HEK293 (cell line): ENCODE measurements around the gene TRIM47.
"Not testable (repeated sequence)": the region's sequence is repeated elsewhere in the genome, so short reads cannot be mapped to it uniquely, and the experiment has no call there.

Source experiments
- CTCF ChIA-PET: fragments of 350-600 bp; formaldehyde crosslinking; extraction: SDS; loops from one replicate; lab custom pipeline; 2021; ENCODE audit warnings: antibody characterized with exemption; lab: Yijun Ruan, JAX
- POLR2A ChIA-PET: fragments of 300-600 bp; formaldehyde crosslinking; extraction: SDS; loops from one replicate; lab custom pipeline; 2020; ENCODE audit warnings: antibody characterized with exemption, inconsistent platforms; lab: Yijun Ruan, JAX
- H3K27ac ChIP-seq: fragments of 200-500 bp; sonication (Bioruptor generic); 2 replicates; pipeline ENCODE4 v1.5.1; 2014; ENCODE audit warnings: low read depth, low read length, control low read depth, inconsistent platforms; ENCODE audit errors: extremely low read depth
- H3K36me3 ChIP-seq, 2 experiments: fragments of 200-500 bp in 1 of 2; sonication (Bioruptor generic) in 1 of 2; 1 replicate in 1 of 2; 2 replicates in 1 of 2; pipeline ENCODE4 v1.5.1; 2014 to 2017; ENCODE audit warnings: inconsistent platforms in 2 of 2, low read length in 2 of 2; ENCODE audit not compliant: control insufficient read depth in 2 of 2, insufficient read depth in 1 of 2
- H3K4me1 ChIP-seq: fragments of 200-500 bp; sonication (Bioruptor generic); 2 replicates; pipeline ENCODE4 v1.5.1; 2014; ENCODE audit warnings: mild to moderate bottlenecking, low read length, inconsistent platforms; ENCODE audit not compliant: control insufficient read depth, insufficient read depth
- H3K4me3 ChIP-seq: 2 replicates; pipeline ENCODE4 v1.5.1; 2011; ENCODE audit warnings: low read depth, mild to moderate bottlenecking, control low read depth, low read length, moderate library complexity
- H3K9me3 ChIP-seq: fragments of 200-500 bp; sonication (Bioruptor generic); 2 replicates; pipeline ENCODE4 v1.5.1; 2014; ENCODE audit warnings: low read depth, low read length, inconsistent platforms; ENCODE audit not compliant: control insufficient read depth, insufficient read depth
- KLF1 ChIP-seq: fragments of 450-650 bp; formaldehyde crosslinking; IDR thresholded peaks from 2 replicates; pipeline ENCODE4 v1.5.1; 2016; ENCODE audit warnings: missing biosample characterization, missing genetic modification characterization
- WT1 ChIP-seq: fragments of 450-650 bp; formaldehyde crosslinking; IDR thresholded peaks from 2 replicates; pipeline ENCODE4 v1.5.1; 2016; ENCODE audit warnings: missing biosample characterization, missing genetic modification characterization
- ZBTB17 ChIP-seq: fragments of 450-650 bp; formaldehyde crosslinking; IDR thresholded peaks from 2 replicates; pipeline ENCODE4 v1.5.1; 2016; ENCODE audit warnings: missing biosample characterization, missing genetic modification characterization
- ZBTB8A ChIP-seq: fragments of 450-650 bp; formaldehyde crosslinking; IDR thresholded peaks from 2 replicates; pipeline ENCODE4 v1.5.1; 2016; ENCODE audit warnings: missing biosample characterization, missing genetic modification characterization
- ZNF121 ChIP-seq: fragments of 450-650 bp; formaldehyde crosslinking; IDR thresholded peaks from 2 replicates; pipeline ENCODE4 v1.5.1; 2016; ENCODE audit warnings: missing biosample characterization, missing genetic modification characterization
- ZNF335 ChIP-seq: fragments of 450-650 bp; formaldehyde crosslinking; conservative IDR thresholded peaks from 2 replicates; pipeline ENCODE4 v1.5.1; 2016; ENCODE audit warnings: missing biosample characterization, missing genetic modification characterization
- ZNF366 ChIP-seq: fragments of 450-650 bp; formaldehyde crosslinking; conservative IDR thresholded peaks from 2 replicates; pipeline ENCODE4 v1.5.1; 2016; ENCODE audit warnings: missing biosample characterization, missing genetic modification characterization
- ZNF394 ChIP-seq: fragments of 450-650 bp; formaldehyde crosslinking; IDR thresholded peaks from 2 replicates; pipeline ENCODE4 v1.5.1; 2016; ENCODE audit warnings: missing biosample characterization, missing genetic modification characterization, mild to moderate bottlenecking, moderate library complexity, borderline replicate concordance
- ZNF558 ChIP-seq: fragments of 450-650 bp; formaldehyde crosslinking; IDR thresholded peaks from 2 replicates; pipeline ENCODE4 v1.5.1; 2016; ENCODE audit warnings: missing biosample characterization, missing genetic modification characterization
- ZNF677 ChIP-seq: fragments of 450-650 bp; IDR thresholded peaks from 2 replicates; pipeline ENCODE4 v1.5.0; 2018; ENCODE audit warnings: missing biosample characterization, mild to moderate bottlenecking, missing genetic modification characterization, moderate library complexity
- TF ChIP-seq, protein P1 (sequence below): fragments of 450-650 bp; formaldehyde crosslinking; IDR thresholded peaks from 2 replicates; pipeline ENCODE4 v1.5.1; 2016; ENCODE audit warnings: missing biosample characterization, missing genetic modification characterization
- TF ChIP-seq, protein P2 (sequence below): fragments of 450-650 bp; formaldehyde crosslinking; IDR thresholded peaks from 2 replicates; pipeline ENCODE4; 2016; ENCODE audit warnings: missing biosample characterization, missing genetic modification characterization
- TF ChIP-seq, protein P3 (sequence below): fragments of 450-650 bp; formaldehyde crosslinking; IDR thresholded peaks from 2 replicates; pipeline ENCODE4 v1.5.1; 2016; ENCODE audit warnings: missing biosample characterization, missing genetic modification characterization

TRIM47 gene

DNA sequence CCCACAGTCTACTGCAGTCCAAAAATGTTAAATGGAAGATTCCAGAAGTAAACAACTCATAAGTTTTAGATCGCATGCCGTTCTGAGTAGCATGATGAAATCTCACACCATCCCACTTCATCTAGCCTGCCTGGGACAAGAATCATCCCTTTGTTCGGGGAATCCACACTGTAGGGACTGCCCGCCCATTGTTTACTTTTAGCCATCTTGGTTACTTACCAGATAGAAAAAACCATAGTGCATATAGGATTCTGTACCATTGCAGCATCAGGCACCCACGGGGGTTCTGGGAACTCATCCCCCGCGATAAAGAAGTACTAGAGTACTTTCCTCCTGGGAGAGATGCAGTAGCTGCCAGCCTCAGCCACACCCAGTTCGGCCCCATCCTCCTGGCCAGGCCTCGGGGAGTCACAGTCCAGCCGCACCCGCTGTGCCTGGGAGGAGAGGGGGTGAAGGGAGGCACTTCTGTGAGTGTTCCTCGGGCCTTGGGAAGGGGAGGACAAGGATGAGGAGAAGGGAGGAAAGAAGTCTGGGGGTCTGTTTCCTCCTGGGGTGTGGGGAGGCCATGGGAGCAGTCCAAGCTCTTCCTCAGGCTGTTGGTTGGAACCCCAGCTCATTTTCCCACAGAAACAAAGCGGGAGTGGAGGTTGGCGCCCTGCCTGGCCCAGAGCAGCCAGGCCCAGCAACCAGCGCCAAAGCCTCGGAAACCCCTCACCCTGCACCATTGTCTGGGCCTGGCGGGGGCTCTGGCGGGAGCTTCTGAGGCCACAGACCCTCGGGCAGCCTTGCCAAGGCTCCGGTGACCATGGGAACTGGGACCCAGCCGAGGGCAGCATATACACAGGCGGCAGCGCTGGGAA lies 8.9 kb downstream of the TRIM47 start:
- POLR2A ChIA-PET, result interaction anchor here (1.0 kb wide), 1 partner anchor 14 kb away, joined by 3 read pairs; the partner anchor contains the start of gene WBP2
- no peaks in the 10 kb centered on the region for H3K36me3 ChIP-seq
- no peaks in the 10 kb centered on the region for H3K9me3 ChIP-seq
- TF ChIP-seq, protein P1, sequence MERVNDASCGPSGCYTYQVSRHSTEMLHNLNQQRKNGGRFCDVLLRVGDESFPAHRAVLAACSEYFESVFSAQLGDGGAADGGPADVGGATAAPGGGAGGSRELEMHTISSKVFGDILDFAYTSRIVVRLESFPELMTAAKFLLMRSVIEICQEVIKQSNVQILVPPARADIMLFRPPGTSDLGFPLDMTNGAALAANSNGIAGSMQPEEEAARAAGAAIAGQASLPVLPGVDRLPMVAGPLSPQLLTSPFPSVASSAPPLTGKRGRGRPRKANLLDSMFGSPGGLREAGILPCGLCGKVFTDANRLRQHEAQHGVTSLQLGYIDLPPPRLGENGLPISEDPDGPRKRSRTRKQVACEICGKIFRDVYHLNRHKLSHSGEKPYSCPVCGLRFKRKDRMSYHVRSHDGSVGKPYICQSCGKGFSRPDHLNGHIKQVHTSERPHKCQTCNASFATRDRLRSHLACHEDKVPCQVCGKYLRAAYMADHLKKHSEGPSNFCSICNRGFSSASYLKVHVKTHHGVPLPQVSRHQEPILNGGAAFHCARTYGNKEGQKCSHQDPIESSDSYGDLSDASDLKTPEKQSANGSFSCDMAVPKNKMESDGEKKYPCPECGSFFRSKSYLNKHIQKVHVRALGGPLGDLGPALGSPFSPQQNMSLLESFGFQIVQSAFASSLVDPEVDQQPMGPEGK, result 0 out of 2 replicates have a peak, but pooled peaks have one; percentile 16
- TF ChIP-seq KLF1 (tag by site-specific recombination), result peak; percentile 62
- no peak for TF ChIP-seq ZNF677 (tag by site-specific recombination)
- TF ChIP-seq WT1, result peak; percentile 39; the same call in 1 of the 2 replicates
- peaks cover 7% of the 10 kb centered on the region for H3K4me1 ChIP-seq
- no peak overlapping the region; the same call in 1 of the 2 replicates for H3K27ac ChIP-seq
- CTCF ChIA-PET, result interaction anchor here (0.7 to 2.3 kb wide), 5 partner anchors 8 to 268 kb away, joined by 3 to 6 read pairs (median 4); partner anchors contain the start of gene TRIM47
- H3K4me3 ChIP-seq, result no peak overlapping the region

DNA sequence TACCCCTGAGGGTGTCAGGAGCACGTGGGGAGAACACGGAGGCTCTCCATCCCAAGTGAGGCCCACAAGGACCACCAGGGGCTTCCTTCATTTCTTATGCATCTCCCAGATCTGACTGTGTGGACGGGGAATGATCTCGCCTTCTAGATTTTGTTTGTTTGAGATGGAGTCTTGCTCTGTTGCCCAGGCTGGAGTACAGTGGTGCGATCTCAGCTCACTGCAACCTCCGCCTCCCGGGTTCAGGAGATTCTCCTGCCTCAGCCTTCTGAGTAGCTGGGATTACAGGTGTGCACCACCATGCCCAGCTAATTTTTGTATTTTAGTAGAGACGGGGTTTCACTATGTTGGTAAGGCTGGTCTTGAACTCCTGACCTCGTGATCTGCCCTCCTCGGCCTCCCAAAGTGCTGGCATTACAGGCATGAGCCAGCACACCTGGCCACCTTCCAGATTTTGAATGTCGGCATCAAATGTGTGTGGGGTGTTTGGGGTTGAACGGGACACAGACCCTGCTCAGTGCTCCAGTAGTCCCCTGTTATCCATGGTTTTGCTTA lies 9.6 kb downstream of the TRIM47 start:
- H3K27ac ChIP-seq, H3K4me3 ChIP-seq, H3K36me3 ChIP-seq, POLR2A ChIA-PET, H3K4me1 ChIP-seq, H3K9me3 ChIP-seq: not testable (repeated sequence)
- TF ChIP-seq ZNF121 (tag by site-specific recombination), result peak; percentile 91
- TF ChIP-seq, protein P2, sequence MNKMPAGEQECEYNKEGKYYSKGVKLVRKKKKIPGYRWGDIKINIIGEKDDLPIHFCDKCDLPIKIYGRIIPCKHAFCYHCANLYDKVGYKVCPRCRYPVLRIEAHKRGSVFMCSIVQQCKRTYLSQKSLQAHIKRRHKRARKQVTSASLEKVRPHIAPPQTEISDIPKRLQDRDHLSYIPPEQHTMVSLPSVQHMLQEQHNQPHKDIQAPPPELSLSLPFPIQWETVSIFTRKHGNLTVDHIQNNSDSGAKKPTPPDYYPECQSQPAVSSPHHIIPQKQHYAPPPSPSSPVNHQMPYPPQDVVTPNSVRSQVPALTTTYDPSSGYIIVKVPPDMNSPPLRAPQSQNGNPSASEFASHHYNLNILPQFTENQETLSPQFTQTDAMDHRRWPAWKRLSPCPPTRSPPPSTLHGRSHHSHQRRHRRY (tag by site-specific recombination), result 0 out of 2 replicates have a peak, but pooled peaks have one; percentile 42
- CTCF ChIA-PET, result interaction anchor here (1.0 to 2.3 kb wide), 3 partner anchors 9 to 86 kb away, joined by 3 to 6 read pairs (median 4); partner anchors contain the start of gene TRIM47

DNA sequence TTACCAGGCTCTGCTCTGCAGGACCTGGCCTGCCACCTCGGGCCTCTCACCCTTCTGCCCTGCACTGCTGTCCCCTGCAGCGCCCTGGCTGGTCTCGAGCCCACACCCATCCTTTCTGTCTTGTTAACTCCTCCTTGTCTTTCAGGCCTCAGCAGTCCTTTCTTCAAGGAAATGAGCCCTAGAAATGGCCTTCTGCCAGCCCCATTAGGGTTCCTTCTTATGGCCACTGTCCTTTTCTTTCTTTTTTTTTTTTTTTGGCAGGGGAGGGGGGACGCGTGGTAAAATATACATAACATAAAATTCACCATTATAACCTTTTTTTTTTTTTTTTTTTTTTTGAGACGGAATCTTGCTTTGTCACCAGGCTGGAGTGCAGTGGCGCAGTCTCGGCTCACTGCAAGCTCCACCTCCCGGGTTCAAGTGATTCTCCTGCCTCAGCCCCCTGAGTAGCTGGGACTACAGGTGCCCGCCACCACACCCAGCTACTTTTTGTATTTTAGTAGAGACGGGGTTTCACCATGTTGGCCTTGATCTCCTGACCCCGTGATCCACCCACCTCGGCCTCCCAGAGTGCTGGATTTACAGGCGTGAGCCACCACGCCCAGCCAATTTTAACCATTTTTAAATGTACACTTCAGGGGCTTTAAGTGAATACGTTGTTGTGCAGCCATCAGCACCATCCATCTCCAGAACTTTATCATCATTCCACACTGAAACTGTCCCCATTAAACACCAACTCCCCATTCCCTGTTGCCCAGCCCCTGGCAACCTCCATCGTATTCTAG lies 12.8 kb downstream of the TRIM47 start:
- POLR2A ChIA-PET, result interaction anchor here (0.7 to 1.3 kb wide), 4 partner anchors 10 to 88 kb away, joined by 3 to 9 read pairs (median 6); partner anchors contain the start of genes TRIM65 and WBP2
- H3K4me3 ChIP-seq, H3K36me3 ChIP-seq, H3K9me3 ChIP-seq, H3K27ac ChIP-seq, H3K4me1 ChIP-seq: not testable (repeated sequence)
- CTCF ChIA-PET, result interaction anchor here (0.6 to 1.0 kb wide), 3 partner anchors 8 to 21 kb away, joined by 3 to 8 read pairs (median 3); partner anchors contain the start of gene TRIM47

DNA sequence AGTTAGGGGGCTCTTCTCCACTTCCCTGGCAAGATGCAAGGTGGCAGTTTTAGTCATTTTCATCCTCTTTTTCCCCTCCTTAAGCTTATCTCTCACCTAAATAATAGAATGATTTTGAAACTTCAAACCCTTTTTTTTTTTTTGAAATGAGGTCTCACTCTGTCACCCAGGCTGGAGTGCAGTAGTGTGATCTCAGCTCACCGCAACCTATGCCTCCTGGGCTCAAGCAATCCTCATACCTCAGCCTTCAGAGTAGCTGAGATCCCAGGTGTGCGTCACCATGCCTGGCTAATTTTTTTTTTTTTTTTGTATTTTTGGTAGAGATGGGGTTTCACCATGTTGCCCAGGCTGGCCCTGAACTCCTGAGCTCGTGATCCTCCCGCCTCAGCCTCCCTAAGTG lies 13.5 kb downstream of the TRIM47 start:
- H3K9me3 ChIP-seq, H3K27ac ChIP-seq, H3K4me3 ChIP-seq, H3K4me1 ChIP-seq, H3K36me3 ChIP-seq: not testable (repeated sequence)
- CTCF ChIA-PET, result interaction anchor here (0.7 to 1.5 kb wide), 5 partner anchors 9 to 115 kb away, joined by 3 to 8 read pairs (median 3); partner anchors contain the start of gene TRIM47
- TF ChIP-seq ZNF366 (tag by site-specific recombination) (0 out of 2 replicates have a peak, but pooled peaks have one; percentile 34), ZBTB17 (tag by site-specific recombination) (peak; percentile 37; the same call in 1 of the 2 replicates), ZNF558 (tag by site-specific recombination) (0 out of 2 replicates have a peak, but pooled peaks have one; percentile 11), ZBTB8A (0 out of 2 replicates have a peak, but pooled peaks have one; percentile 0), ZNF335 (tag by site-specific recombination) (peak; percentile 55), ZNF394 (tag by site-specific recombination) (peak; percentile 19; the same call in 1 of the 2 replicates)
- TF ChIP-seq, protein P3, sequence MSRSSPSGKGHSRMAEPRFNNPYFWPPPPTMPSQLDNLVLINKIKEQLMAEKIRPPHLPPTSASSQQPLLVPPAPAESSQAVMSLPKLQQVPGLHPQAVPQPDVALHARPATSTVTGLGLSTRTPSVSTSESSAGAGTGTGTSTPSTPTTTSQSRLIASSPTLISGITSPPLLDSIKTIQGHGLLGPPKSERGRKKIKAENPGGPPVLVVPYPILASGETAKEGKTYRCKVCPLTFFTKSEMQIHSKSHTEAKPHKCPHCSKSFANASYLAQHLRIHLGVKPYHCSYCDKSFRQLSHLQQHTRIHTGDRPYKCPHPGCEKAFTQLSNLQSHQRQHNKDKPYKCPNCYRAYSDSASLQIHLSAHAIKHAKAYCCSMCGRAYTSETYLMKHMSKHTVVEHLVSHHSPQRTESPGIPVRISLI (tag by site-specific recombination), result peak; percentile 35; the same call in 1 of the 2 replicates
- POLR2A ChIA-PET, result interaction anchor here (0.7 to 1.3 kb wide), 5 partner anchors 10 to 88 kb away, joined by 3 to 9 read pairs (median 6); partner anchors contain the start of genes TRIM47, TRIM65 and WBP2
